ENCODE measurements around the gene CDH3. TPM values are rescaled to one million over a fixed set of nuclear protein-coding genes. Genes with fewer than 3 reads are reported as not detected.
"Not testable (repeated sequence)": the region's sequence is repeated elsewhere in the genome, so short reads cannot be mapped to it uniquely, and the experiment has no call there.

Gene CDH3
- total RNA-seq, 4 donors from 2014 or later = 36.8 to 192 (median 95.0) TPM

DNA sequence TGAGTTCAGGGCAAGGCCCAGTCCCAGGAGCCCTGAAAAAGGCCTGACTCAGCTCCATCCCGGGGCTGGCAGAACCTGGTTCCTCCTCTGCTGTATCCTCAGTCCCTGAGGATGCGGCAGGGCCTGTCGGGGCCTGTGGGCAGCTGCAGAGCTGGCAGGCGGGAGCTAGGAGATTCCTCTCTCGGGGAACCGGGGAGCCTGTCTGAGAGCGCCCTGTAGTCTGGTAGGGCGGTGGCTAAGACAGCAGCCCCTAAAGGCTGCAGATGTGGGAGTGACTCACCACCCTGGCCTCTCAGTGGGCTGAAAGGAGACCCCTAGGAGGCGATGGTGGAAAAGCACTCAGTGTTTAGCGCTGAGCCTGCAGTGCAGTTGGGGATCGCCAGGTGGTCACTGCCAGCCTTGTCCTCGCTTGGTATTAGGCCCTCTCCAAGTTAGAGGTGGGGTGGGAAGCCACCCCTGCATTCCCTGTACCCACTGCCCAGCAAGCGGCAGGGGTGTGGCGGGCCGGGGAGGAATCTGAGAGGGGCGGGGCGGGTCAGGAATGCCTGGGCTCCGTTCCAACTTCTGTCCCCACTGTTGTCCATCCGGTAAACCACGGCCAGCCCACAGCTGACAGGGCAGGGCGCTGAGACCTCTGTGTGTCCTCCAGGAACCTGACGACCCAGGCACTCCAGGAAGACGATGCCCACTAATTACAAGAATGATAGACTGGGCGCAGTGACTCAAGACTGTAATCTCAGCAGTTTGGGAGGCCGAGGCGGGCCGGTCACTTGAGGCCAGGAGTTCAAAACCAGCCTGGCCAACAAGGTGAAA is 62.4 kb downstream of the CDH3 start:
- TF ChIP-seq, protein P1, sequence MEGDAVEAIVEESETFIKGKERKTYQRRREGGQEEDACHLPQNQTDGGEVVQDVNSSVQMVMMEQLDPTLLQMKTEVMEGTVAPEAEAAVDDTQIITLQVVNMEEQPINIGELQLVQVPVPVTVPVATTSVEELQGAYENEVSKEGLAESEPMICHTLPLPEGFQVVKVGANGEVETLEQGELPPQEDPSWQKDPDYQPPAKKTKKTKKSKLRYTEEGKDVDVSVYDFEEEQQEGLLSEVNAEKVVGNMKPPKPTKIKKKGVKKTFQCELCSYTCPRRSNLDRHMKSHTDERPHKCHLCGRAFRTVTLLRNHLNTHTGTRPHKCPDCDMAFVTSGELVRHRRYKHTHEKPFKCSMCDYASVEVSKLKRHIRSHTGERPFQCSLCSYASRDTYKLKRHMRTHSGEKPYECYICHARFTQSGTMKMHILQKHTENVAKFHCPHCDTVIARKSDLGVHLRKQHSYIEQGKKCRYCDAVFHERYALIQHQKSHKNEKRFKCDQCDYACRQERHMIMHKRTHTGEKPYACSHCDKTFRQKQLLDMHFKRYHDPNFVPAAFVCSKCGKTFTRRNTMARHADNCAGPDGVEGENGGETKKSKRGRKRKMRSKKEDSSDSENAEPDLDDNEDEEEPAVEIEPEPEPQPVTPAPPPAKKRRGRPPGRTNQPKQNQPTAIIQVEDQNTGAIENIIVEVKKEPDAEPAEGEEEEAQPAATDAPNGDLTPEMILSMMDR (IDR thresholded peaks at IDR 0.05) = peak in 2 of 6 experiments; percentile 12 to 33
- no peak for TF ChIP-seq POLR2A (IDR thresholded peaks at IDR 0.05)
- Histone ChIP-seq H3K4me1 (peaks cover 0 to 25% (median 5%) of the 10 kb centered on the region in 3 donors), H3K27me3 (peaks cover 0 to 22% (median 0%) of the 10 kb centered on the region in 4 donors), H3K36me3 (no peaks in the 10 kb centered on the region), H3K9me3 (no peaks in the 10 kb centered on the region), H3K4me3 (no peak overlapping the region), H3K27ac (peak overlapping the region; percentile 51 to 72 (median 70))
- DNase-seq = no peak
- intact Hi-C loops (cut with DNase I) = loop anchor here (10.0 kb wide), 3 partner anchors 97 to 417 kb away; partner anchors contain the start of gene ZFP90
- WGBS, 2 donors = 43 to 60% methylated on average over 6 to 7 of the region's 27 CpGs

DNA sequence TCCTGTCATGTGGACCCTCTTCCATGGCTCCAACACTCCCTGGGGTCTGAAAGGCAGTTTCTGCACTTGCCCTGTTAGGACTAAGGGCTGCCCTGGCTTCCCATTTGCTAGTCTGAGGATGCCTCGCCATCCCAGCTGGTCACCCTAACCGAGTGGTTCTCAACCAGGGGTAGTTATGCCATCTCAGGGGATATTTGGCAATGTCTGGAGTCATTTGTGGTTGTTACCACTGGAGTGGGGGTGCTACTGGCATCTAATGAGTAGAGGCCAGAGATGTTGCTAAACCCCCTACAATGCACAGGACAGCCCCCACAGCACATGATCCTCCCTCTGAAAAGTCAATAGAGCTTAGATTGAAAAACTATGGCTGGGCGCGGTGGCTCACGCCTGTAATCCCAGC is 65.1 kb downstream of the CDH3 start:
- Histone ChIP-seq H3K27ac (no peak overlapping the region), H3K36me3 (no peaks in the 10 kb centered on the region), H3K27me3 (peaks cover 0 to 22% (median 0%) of the 10 kb centered on the region in 4 donors), H3K4me1 (peaks cover 0 to 19% (median 5%) of the 10 kb centered on the region in 3 donors), H3K4me3 (no peak overlapping the region), H3K9me3 (no peaks in the 10 kb centered on the region)
- 93% methylated on average over 3 of the region's 5 CpGs; no CpG with 5 or more reads in 1 of the 2 donors for WGBS, 2 donors
- intact Hi-C loops (cut with DNase I) = no loop called here
- no peak for TF ChIP-seq POLR2A (IDR thresholded peaks at IDR 0.05)
- TF ChIP-seq, protein P1 (IDR thresholded peaks at IDR 0.05) = no peak
- DNase-seq = no peak

DNA sequence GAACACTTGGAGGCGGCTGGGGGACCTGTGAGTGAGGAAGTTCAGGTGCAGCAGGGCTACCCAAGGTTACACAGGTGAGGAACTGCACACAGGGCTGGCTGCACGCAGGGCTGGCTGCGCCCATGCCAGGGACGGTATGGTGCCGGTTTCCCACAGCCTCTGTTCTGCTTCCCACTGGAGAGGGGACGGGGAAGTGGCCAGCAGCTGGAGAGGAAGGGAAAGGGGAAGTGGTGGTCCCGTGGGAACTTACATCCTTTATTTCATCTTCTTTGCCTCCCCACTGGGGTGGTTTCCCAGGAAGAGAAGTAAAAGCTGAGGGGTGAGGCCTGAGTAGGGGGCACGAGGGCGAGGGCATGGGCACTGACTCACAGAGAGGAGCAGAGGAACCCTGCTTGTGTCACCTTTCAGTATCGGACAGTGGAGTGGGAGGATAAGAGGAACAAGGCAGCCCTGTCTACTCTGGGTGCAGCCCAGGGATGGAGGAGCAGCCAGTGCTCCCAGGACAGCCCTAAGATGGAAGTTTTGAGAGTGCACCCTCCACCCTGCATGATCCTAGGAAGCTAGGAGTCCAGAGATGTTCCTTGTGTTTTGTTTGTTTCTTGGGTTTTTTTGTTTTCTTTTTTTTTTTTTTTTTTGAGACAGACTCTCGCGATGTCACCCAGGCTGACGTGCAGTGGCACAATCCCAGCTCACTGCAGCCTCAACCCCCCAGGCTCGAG is 66.5 kb downstream of the CDH3 start:
- Histone ChIP-seq H3K36me3 (no peaks in the 10 kb centered on the region), H3K4me3 (no peak overlapping the region), H3K4me1 (peaks cover 0 to 18% (median 5%) of the 10 kb centered on the region in 3 donors), H3K9me3 (no peaks in the 10 kb centered on the region), H3K27me3 (peaks cover 0 to 22% (median 0%) of the 10 kb centered on the region in 4 donors), H3K27ac (no peak overlapping the region)
- 53 to 60% methylated on average over 12 to 14 of the region's 14 CpGs for WGBS, 2 donors
- intact Hi-C loops (cut with DNase I) = no loop called here
- no peak for DNase-seq
- TF ChIP-seq POLR2A (IDR thresholded peaks at IDR 0.05) = no peak
- TF ChIP-seq, protein P1 (IDR thresholded peaks at IDR 0.05) = no peak

DNA sequence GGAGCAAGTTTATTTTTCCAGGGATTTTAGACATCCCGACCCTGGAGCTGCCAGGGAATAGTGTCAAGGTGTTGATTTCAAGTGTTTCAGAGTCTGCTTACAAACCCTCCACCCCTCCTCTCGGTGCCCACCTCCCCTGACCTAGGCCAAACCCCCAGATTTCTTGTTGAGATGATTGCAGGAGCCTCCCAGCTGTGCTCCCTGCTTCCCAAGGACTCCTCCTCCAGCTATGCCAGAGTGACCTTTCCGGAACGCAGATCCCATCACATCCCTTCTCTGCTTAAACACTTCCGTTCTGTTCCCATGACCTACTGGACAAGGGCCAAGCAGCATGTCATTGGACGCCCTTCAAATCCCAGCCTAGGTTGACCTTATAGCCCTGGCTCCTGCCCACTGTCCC is 68.3 kb downstream of the CDH3 start:
- TF ChIP-seq, protein P1 (IDR thresholded peaks at IDR 0.05) = no peak
- no peak for TF ChIP-seq POLR2A (IDR thresholded peaks at IDR 0.05)
- Histone ChIP-seq H3K36me3 (no peaks in the 10 kb centered on the region), H3K27me3 (peaks cover 0 to 22% (median 0%) of the 10 kb centered on the region in 4 donors), H3K9me3 (no peaks in the 10 kb centered on the region), H3K4me3 (no peak overlapping the region), H3K4me1 (no peaks in the 10 kb centered on the region), H3K27ac (no peak overlapping the region)
- DNase-seq = no peak
- WGBS, 2 donors = 49 to 53% methylated on average over 6 of the region's 6 CpGs
- intact Hi-C loops (cut with DNase I) = no loop called here

DNA sequence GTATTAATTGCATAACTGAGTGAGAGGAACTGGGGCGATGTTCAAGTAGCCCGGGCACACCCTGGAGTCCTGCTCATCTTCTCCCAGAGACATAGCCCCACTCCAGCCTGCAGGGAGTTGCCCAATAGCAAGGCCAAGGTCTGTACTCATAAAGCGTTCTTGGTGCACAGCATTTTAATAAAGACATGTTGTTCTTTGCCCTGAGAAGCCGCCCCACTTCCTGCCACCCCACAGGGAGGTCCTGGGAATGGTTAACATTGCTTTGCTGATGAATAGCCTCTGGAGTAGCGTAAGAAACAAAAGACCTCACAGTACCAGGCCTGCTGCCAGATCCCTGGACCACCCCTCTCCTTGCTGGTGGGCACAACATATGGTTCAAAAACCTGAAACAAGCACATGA is 70.4 kb downstream of the CDH3 start:
- 69 to 73% methylated on average over 5 of the region's 5 CpGs for WGBS, 2 donors
- no peak for DNase-seq
- no peak overlapping the region for H3K27ac ChIP-seq

DNA sequence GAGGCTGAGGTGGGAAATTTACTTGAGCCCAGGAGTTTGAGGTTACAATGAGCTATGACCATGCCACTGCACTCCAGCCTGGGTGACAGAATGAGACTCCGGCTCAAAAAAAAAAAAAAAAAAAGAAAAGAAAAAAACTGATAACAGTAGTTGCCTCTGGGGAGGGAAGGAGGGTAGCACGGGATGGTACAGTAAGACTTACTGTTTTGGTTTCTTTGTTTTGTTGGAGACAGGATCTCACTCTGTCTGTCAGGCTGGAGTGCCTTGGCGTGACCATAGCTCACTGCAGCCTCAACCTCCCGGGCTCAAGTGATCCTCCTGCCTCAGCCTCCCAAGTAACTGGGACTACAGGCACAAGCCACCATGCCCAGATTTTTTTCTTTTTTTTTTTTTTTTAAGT is 71.4 kb downstream of the CDH3 start:
- intact Hi-C loops (cut with DNase I); H3K27me3 ChIP-seq; H3K9me3 ChIP-seq; DNase-seq; H3K36me3 ChIP-seq; H3K4me1 ChIP-seq; H3K27ac ChIP-seq; H3K4me3 ChIP-seq: not testable (repeated sequence)
- WGBS, 2 donors = 65 to 78% methylated on average over 4 of the region's 4 CpGs

More for the DNA sequence above, 70.4 kb downstream of the CDH3 start:
- H3K4me3 ChIP-seq = no peak overlapping the region
- no peaks in the 10 kb centered on the region for H3K4me1 ChIP-seq
- no peaks in the 10 kb centered on the region for H3K9me3 ChIP-seq
- H3K27me3 ChIP-seq = peaks cover 0 to 7% (median 0%) of the 10 kb centered on the region in 4 donors
- H3K36me3 ChIP-seq = no peaks in the 10 kb centered on the region
- intact Hi-C loops (cut with DNase I) = no loop called here
- TF ChIP-seq POLR2A (IDR thresholded peaks at IDR 0.05) = no peak
- TF ChIP-seq, protein P1 (IDR thresholded peaks at IDR 0.05) = no peak

Data from esophagus squamous epithelium (tissue), 5 donors.